GM12878 (cell line): ENCODE measurements around the gene NAGA. TPM values are rescaled to one million over a fixed set of nuclear protein-coding genes. Genes with fewer than 3 reads are reported as not detected.

Experiments
- ATAC-seq: fragments of 200-7000 bp; cut with Tn5 transposase; 3 replicates; pipeline ENCODE4 v1.9.1; 2020; ENCODE audit warnings: mild to moderate bottlenecking, moderate library complexity
- BruUV-seq: library from RNA; stranded (reverse); fragments of 400-500 nt; replicated peaks from 2 replicates; lab custom pipeline; 2021; lab: Mats Ljungman, UMichigan
- CTCF ChIA-PET: fragments of 300-600 bp; sonication (Branson Sonifier 250); formaldehyde crosslinking; extraction: SDS; loops from one replicate; lab custom pipeline; 2021; ENCODE audit warnings: inconsistent platforms; lab: Yijun Ruan, JAX
- POLR2A ChIA-PET: fragments of 350-600 bp; formaldehyde crosslinking; extraction: SDS; loops from one replicate; lab custom pipeline; 2021; ENCODE audit warnings: inconsistent platforms; lab: Charles Lee
- RAD21 ChIA-PET: fragments of 300-600 bp; sonication (Branson Sonifier 250); formaldehyde crosslinking; loops from one replicate; lab custom pipeline; 2023; ENCODE audit warnings: antibody characterized with exemption; ENCODE audit not compliant: unreplicated experiment; lab: Charles Lee
- SMC1A ChIA-PET: fragments of 300-600 bp; sonication (Branson Sonifier 250); formaldehyde crosslinking; loops from one replicate; lab custom pipeline; 2023; ENCODE audit not compliant: unreplicated experiment, uncharacterized antibody; lab: Charles Lee
- DNase-seq: peaks from one replicate; pipeline ENCODE4 v3.0.0-alpha.2; 2011; ENCODE audit warnings: low read depth, low spot score
- FAIRE-seq: peaks from 3 replicates; lab custom pipeline; 2011; peaks lifted over from hg19 to GRCh38; lab: Jason Lieb, UNC
- H2AFZ ChIP-seq: 2 replicates; pipeline ENCODE4 v1.6.0; 2011; ENCODE audit warnings: low read depth, low read length, control low read depth; ENCODE audit not compliant: control insufficient read depth
- H3K27ac ChIP-seq: 2 replicates; pipeline ENCODE4 v1.5.1; 2011; ENCODE audit warnings: control low read depth; ENCODE audit not compliant: control insufficient read depth, insufficient read depth
- H3K27me3 ChIP-seq, 2 experiments: replicated peaks in 1 of 2; 2 replicates each; pipeline versions ENCODE4 v1.6.0 to v1.6.1; 2011; ENCODE audit warnings: low read length in 1 of 2; ENCODE audit not compliant: control insufficient read depth in 2 of 2, insufficient read depth in 2 of 2
- H3K36me3 ChIP-seq, 2 experiments: 2 replicates each; pipeline ENCODE4 v1.5.1; 2011; ENCODE audit warnings: low read length in 1 of 2; ENCODE audit not compliant: control insufficient read depth in 2 of 2, insufficient read depth in 2 of 2
- H3K4me1 ChIP-seq: 2 replicates; pipeline ENCODE4 v1.6.1; 2011; ENCODE audit warnings: mild to moderate bottlenecking, low read length, moderate library complexity, mixed read lengths; ENCODE audit not compliant: control insufficient read depth, insufficient read depth
- H3K4me2 ChIP-seq: 2 replicates; pipeline ENCODE4 v1.6.0; 2011; ENCODE audit warnings: control low read depth; ENCODE audit not compliant: control insufficient read depth, insufficient read depth
- H3K4me3 ChIP-seq: fragments of 200-600 bp; sonication (generic); 2 replicates; pipeline ENCODE4 v1.5.1; 2016
- H3K79me2 ChIP-seq: 2 replicates; pipeline ENCODE4 v1.6.0; 2011; ENCODE audit warnings: low read length; ENCODE audit not compliant: control insufficient read depth, insufficient read depth
- H3K9ac ChIP-seq: 2 replicates; pipeline ENCODE4 v1.8.0; 2011; ENCODE audit warnings: low read length, control low read depth, mixed read lengths; ENCODE audit not compliant: control insufficient read depth, insufficient read depth
- H3K9me3 ChIP-seq: replicated peaks from 3 replicates; pipeline ENCODE4 v1.5.1; 2011; ENCODE audit warnings: mild to moderate bottlenecking, low read length; ENCODE audit not compliant: control insufficient read depth, insufficient read depth
- H4K20me1 ChIP-seq: 2 replicates; pipeline ENCODE4 v1.6.0; 2011; ENCODE audit not compliant: control insufficient read depth, insufficient read depth
- ASH2L ChIP-seq: fragments of 300-600, 200-600 bp; sonication (generic); IDR thresholded peaks from 2 replicates; pipeline ENCODE4 v1.6.1; 2017; ENCODE audit warnings: low read depth, mild to moderate bottlenecking, borderline replicate concordance
- ATF7 ChIP-seq: fragments of 450-650 bp; IDR thresholded peaks from 2 replicates; pipeline ENCODE4 v1.6.1; 2016; ENCODE audit warnings: low read depth, mild to moderate bottlenecking
- BACH1 ChIP-seq: fragments of 450-650 bp; IDR thresholded peaks from 2 replicates; pipeline ENCODE4 v1.6.1; 2017; ENCODE audit warnings: mild to moderate bottlenecking, borderline replicate concordance
- CHD4 ChIP-seq: fragments of 200-600 bp; sonication (generic); IDR thresholded peaks from 2 replicates; pipeline ENCODE4 v1.6.1; 2016; ENCODE audit warnings: mild to moderate bottlenecking
- GATAD2B ChIP-seq: fragments of 450-650 bp; conservative IDR thresholded peaks from 2 replicates; pipeline ENCODE4 v1.6.1; 2017; ENCODE audit warnings: low read depth, mild to moderate bottlenecking, moderate library complexity
- NFYA ChIP-seq: IDR thresholded peaks from 2 replicates; pipeline ENCODE4 v1.6.1; 2011; ENCODE audit warnings: low read depth, mild to moderate bottlenecking, low read length, improper control_type of control experiment, borderline replicate concordance
- PRDM15 ChIP-seq: fragments of 450-650 bp; formaldehyde crosslinking; IDR thresholded peaks from 2 replicates; pipeline ENCODE4 v1.4.0; 2020; ENCODE audit warnings: mild to moderate bottlenecking, moderate library complexity
- RCOR1 ChIP-seq: conservative IDR thresholded peaks from 2 replicates; pipeline ENCODE4 v1.6.1; 2012; ENCODE audit warnings: low read depth, low read length, improper control_type of control experiment
- RFX5 ChIP-seq: IDR thresholded peaks from 2 replicates; pipeline ENCODE4 v1.6.1; 2011; ENCODE audit warnings: low read depth, low read length, improper control_type of control experiment
- SP1 ChIP-seq: IDR thresholded peaks from one replicate; pipeline ENCODE4 v1.6.1; 2011; ENCODE audit warnings: low read depth, low read length
- SREBF1 ChIP-seq: IDR thresholded peaks from 2 replicates; pipeline ENCODE4 v1.6.1; 2012; ENCODE audit warnings: mild to moderate bottlenecking, low read length
- WRNIP1 ChIP-seq: IDR thresholded peaks from 2 replicates; pipeline ENCODE4 v1.6.1; 2011; ENCODE audit warnings: low read depth, low read length, improper control_type of control experiment, borderline replicate concordance
- ZBTB4 ChIP-seq: fragments of 450-650 bp; formaldehyde crosslinking; IDR thresholded peaks from 2 replicates; pipeline ENCODE4 v1.4.0; 2022; ENCODE audit warnings: mild to moderate bottlenecking, moderate library complexity
- WGBS: methylation state at CpG from one replicate; pipeline ENCODE4 v1.1.6; 2016; ENCODE audit warnings: low lambda C conversion rate; ENCODE audit not compliant: insufficient replicate concordance, insufficient coverage; ENCODE audit errors: missing lambda C conversion rate; 5-methylcytosine and 5-hydroxymethylcytosine counted together
- in situ Hi-C: fragments of 300-500 bp; cut with MboI; formaldehyde crosslinking; loops from 9 replicates; pipeline ENCODE4 v1.14.3; 2018; ENCODE audit warnings: mixed read lengths
- intact Hi-C: fragments of 100-400 bp; cut with micrococcal nuclease; formaldehyde crosslinking; loops from one replicate; pipeline ENCODE4 v1.14.2; 2022; ENCODE audit not compliant: unreplicated experiment
- polyA plus RNA-seq, 11 experiments: library from polyadenylated mRNA; depleted of rRNA in 4 of 11; unstranded in 6 of 11; stranded (reverse) in 5 of 11; fragments of >200 nt; fragmentation: Nextera tagmentation in 4 of 11; fragmentation: Illumina TruSeq in 1 of 11; extraction: Ambion mirVana in 4 of 11; extraction: Trizol in 1 of 11; gene quantifications; 1 replicate in 1 of 11; 2 replicates in 10 of 11; pipeline versions ENCODE4 v1.2.1 to v1.2.3, GENCODE V29; 2011 to 2016; ENCODE audit warnings: inconsistent platforms in 2 of 11, missing spikeins in 2 of 11, low read depth in 1 of 11
- total RNA-seq, 4 experiments: library from RNA; depleted of rRNA in 3 of 4; stranded (reverse); fragments of >200 nt in 3 of 4; fragmentation: Illumina TruSeq in 1 of 4; extraction: Trizol in 1 of 4; gene quantifications; 2 replicates each; pipeline versions ENCODE4 v1.2.1 to v1.2.3, GENCODE V29; 2013 to 2021

The NAGA gene
- total and polyA plus RNA-seq, 10 of the 15 experiments (the other 5 are each of a cell fraction or from before 2014, with no cell fraction given) = 9.3 to 46.0 (median 33.2) TPM

GRCh38 chr22:42026705-42027104 is 43.9 kb downstream of the NAGA start (continued):
- no peak for TF ChIP-seq BACH1
- no peak for TF ChIP-seq PRDM15 (CRISPR knock-in tag)
- TF ChIP-seq NFYA = no peak
- no peak for TF ChIP-seq ZBTB4 (CRISPR knock-in tag)

- intact Hi-C loops (no loop called here), in situ Hi-C loops (no loop called here)
- no peak overlapping the region for H3K4me3 ChIP-seq
- H3K27ac ChIP-seq = no peak overlapping the region
- no peak for DNase-seq
- H3K27me3 ChIP-seq = no peaks in the 10 kb centered on the region
- no peaks in the 10 kb centered on the region for H4K20me1 ChIP-seq
- ChIA-PET POLR2A (no interaction called here), SMC1A (interaction anchor here (1.0 to 1.3 kb wide), 2 partner anchors 8 to 49 kb away, joined by 3 read pairs; no protein-coding TSS in a partner anchor), CTCF (interaction anchor here (0.6 to 1.0 kb wide), 2 partner anchors 11 to 433 kb away, joined by 3 read pairs; no protein-coding TSS in a partner anchor), RAD21 (no interaction called here)
- no peak for FAIRE-seq
- H3K4me1 ChIP-seq = peaks cover 15% of the 10 kb centered on the region
- ATAC-seq = no peak
- H3K36me3 ChIP-seq = no peaks in the 10 kb centered on the region
- no peaks in the 10 kb centered on the region; the same call in 1 of the 3 replicates for H3K9me3 ChIP-seq
- no peak overlapping the region for H2AFZ ChIP-seq
- TF ChIP-seq RFX5 = no peak
- TF ChIP-seq ATF7 = no peak
- TF ChIP-seq RCOR1 = no peak
- TF ChIP-seq WRNIP1 = no peak
- TF ChIP-seq SP1 = no peak
- TF ChIP-seq ASH2L = no peak
- TF ChIP-seq SREBF1 = no peak
- no peak for TF ChIP-seq ZBTB4 (CRISPR knock-in tag)
- TF ChIP-seq GATAD2B = no peak
- no peak for TF ChIP-seq CHD4
- no peaks in the 10 kb centered on the region for H3K79me2 ChIP-seq
- no peak overlapping the region for H3K9ac ChIP-seq
- BruUV-seq = no TSS peak
- no peak overlapping the region for H3K4me2 ChIP-seq
- WGBS = 95% methylated on average over 1 of the region's 1 CpG
These were observed 45.2 kb downstream of the NAGA start for GRCh38 chr22:42025421-42025820.
